ENCODE measurements around the gene HIBCH.

HIBCH gene

GRCh38 chr2:190183539-190183938, 136.1 kb downstream of the HIBCH start:
- TF ChIP-seq CTCF (IDR thresholded peaks at IDR 0.05; ENCODE audit: low read length), result no peak
- TF ChIP-seq EZH2 (IDR thresholded peaks at IDR 0.05; ENCODE audit: borderline replicate concordance, low read length), result no peak
- Histone ChIP-seq H3K4me1 (ENCODE audit: insufficient read depth, low read length, severe bottlenecking) (peaks cover 11% of the 10 kb centered on the region), H3F3A (ENCODE audit: insufficient read depth, low read length) (no peaks in the 10 kb centered on the region), H3K27ac (ENCODE audit: low read depth, low read length, poor library complexity, severe bottlenecking) (no peak overlapping the region), H2AFZ (ENCODE audit: low read length) (no peak overlapping the region), H3K27me3 (ENCODE audit: insufficient read depth, low read length) (no peaks in the 10 kb centered on the region), H3K9me3 (ENCODE audit: low read length) (no peaks in the 10 kb centered on the region), H3K4me2 (ENCODE audit: low read length) (no peak overlapping the region), H3K4me3 (ENCODE audit: low read depth, low read length, poor library complexity, severe bottlenecking) (no peak overlapping the region), H4K20me1 (ENCODE audit: insufficient read depth, low read length) (no peaks in the 10 kb centered on the region), H3K9ac (ENCODE audit: low read length) (no peak overlapping the region), H3K9me2 (ENCODE audit: low read depth, low read length) (no peaks in the 10 kb centered on the region), H3K36me3 (ENCODE audit: insufficient read depth, low read length) (no peaks in the 10 kb centered on the region), H3K79me2 (ENCODE audit: insufficient read depth, low read length) (no peaks in the 10 kb centered on the region)

GRCh38 chr2:190182071-190182524, 137.5 kb downstream of the HIBCH start:
- H3K4me3 ChIP-seq (ENCODE audit: low read depth, low read length, poor library complexity, severe bottlenecking), result no peak overlapping the region
- no peaks in the 10 kb centered on the region for H3K9me3 ChIP-seq (ENCODE audit: low read length)
- H3K4me1 ChIP-seq (ENCODE audit: insufficient read depth, low read length, severe bottlenecking), result peaks cover 11% of the 10 kb centered on the region
- H2AFZ ChIP-seq (ENCODE audit: low read length), result no peak overlapping the region
- H3K4me2 ChIP-seq (ENCODE audit: low read length), result no peak overlapping the region
- H3K79me2 ChIP-seq (ENCODE audit: insufficient read depth, low read length), result no peaks in the 10 kb centered on the region
- no peaks in the 10 kb centered on the region for H3K9me2 ChIP-seq (ENCODE audit: low read depth, low read length)
- no peaks in the 10 kb centered on the region for H3K27me3 ChIP-seq (ENCODE audit: insufficient read depth, low read length)
- H3K27ac ChIP-seq (ENCODE audit: low read depth, low read length, poor library complexity, severe bottlenecking), result no peak overlapping the region
- H3F3A ChIP-seq (ENCODE audit: insufficient read depth, low read length), result no peaks in the 10 kb centered on the region
- TF ChIP-seq EZH2 (IDR thresholded peaks at IDR 0.05; ENCODE audit: borderline replicate concordance, low read length) (no peak), CTCF (IDR thresholded peaks at IDR 0.05; ENCODE audit: low read length) (no peak)
- H3K9ac ChIP-seq (ENCODE audit: low read length), result no peak overlapping the region
- H3K36me3 ChIP-seq (ENCODE audit: insufficient read depth, low read length), result no peaks in the 10 kb centered on the region
- H4K20me1 ChIP-seq (ENCODE audit: insufficient read depth, low read length), result no peaks in the 10 kb centered on the region

- H4K20me1 ChIP-seq (ENCODE audit: insufficient read depth, low read length), result no peaks in the 10 kb centered on the region
- H3K4me3 ChIP-seq (ENCODE audit: low read depth, low read length, poor library complexity, severe bottlenecking), result peak overlapping the region; percentile 81
- peaks cover 11% of the 10 kb centered on the region for H3K4me1 ChIP-seq (ENCODE audit: insufficient read depth, low read length, severe bottlenecking)
- no peaks in the 10 kb centered on the region for H3K9me3 ChIP-seq (ENCODE audit: low read length)
- TF ChIP-seq CTCF (IDR thresholded peaks at IDR 0.05; ENCODE audit: low read length), result no peak
- no peak for TF ChIP-seq EZH2 (IDR thresholded peaks at IDR 0.05; ENCODE audit: borderline replicate concordance, low read length)
- no peak overlapping the region for H2AFZ ChIP-seq (ENCODE audit: low read length)
- no peaks in the 10 kb centered on the region for H3K27me3 ChIP-seq (ENCODE audit: insufficient read depth, low read length)
- no peaks in the 10 kb centered on the region for H3K79me2 ChIP-seq (ENCODE audit: insufficient read depth, low read length)
- no peaks in the 10 kb centered on the region for H3K36me3 ChIP-seq (ENCODE audit: insufficient read depth, low read length)
- H3K9ac ChIP-seq (ENCODE audit: low read length), result peak overlapping the region; percentile 64; the same call in 1 of the 2 replicates
- no peak overlapping the region for H3K27ac ChIP-seq (ENCODE audit: low read depth, low read length, poor library complexity, severe bottlenecking)
- H3F3A ChIP-seq (ENCODE audit: insufficient read depth, low read length), result no peaks in the 10 kb centered on the region
- peak overlapping the region; percentile 96 for H3K4me2 ChIP-seq (ENCODE audit: low read length)
- H3K9me2 ChIP-seq (ENCODE audit: low read depth, low read length), result no peaks in the 10 kb centered on the region
Observed at GRCh38 chr2:190181123-190181669, 138.4 kb downstream of the HIBCH start.
